ENCODE data around the gene ZNF565.

DNA sequence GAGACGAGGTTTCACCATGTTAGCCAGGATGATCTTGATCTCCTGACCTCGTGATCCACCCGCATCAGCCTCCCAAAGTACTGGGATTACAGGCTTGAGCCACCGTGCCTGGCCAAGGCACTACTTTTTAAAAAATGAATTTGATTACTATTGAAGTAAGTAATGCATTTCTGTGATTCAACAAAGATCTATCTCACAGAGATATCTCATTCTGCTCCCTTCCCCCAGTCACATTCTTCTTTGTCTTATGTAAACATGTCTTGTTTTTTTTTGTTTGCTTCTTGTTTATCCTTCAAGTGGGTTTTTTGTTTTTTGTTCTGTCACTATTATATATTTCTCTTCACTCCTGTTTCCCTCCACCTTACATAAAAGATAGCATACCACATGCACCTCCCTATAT, 7.0 kb upstream of the ZNF565 start:
- TF ChIP-seq POLR2A (IDR thresholded peaks at IDR 0.05), result no peak
- no peak for TF ChIP-seq CTCF (IDR thresholded peaks at IDR 0.05)
- TF ChIP-seq EP300 (IDR thresholded peaks at IDR 0.05; ENCODE audit: low read depth), result no peak
- TF ChIP-seq POLR2AphosphoS5 (IDR thresholded peaks at IDR 0.05), result no peak

Measured in transverse colon (tissue), 4 donors.